Large intestine (tissue), 3 donors: Measurements from ENCODE around the gene RBM47. TPM values are rescaled to one million over a fixed set of nuclear protein-coding genes. Genes with fewer than 3 reads are reported as not detected.
A peak's percentile ranks its signal among the peaks of the same experiment; 100 is the strongest.
"Not testable (repeated sequence)": the region's sequence is repeated elsewhere in the genome, so short reads cannot be mapped to it uniquely, and the experiment has no call there.

ENCODE experiments used
- DNase-seq, 2 donors: peaks; one replicate each; pipeline versions ENCODE4 v3.0.0 to v3.0.0-alpha.2; 2013
- H3K27ac ChIP-seq: one replicate; pipeline ENCODE4 v1.5.1; 2013; ENCODE audit warnings: low read length
- H3K27me3 ChIP-seq: 2 replicates; pipeline ENCODE4 v1.6.1; 2013; ENCODE audit warnings: low read length; ENCODE audit not compliant: control insufficient read depth, insufficient read depth
- H3K36me3 ChIP-seq: 2 replicates; pipeline ENCODE4 v1.6.1; 2013; ENCODE audit warnings: low read length; ENCODE audit not compliant: control insufficient read depth, insufficient read depth
- H3K4me1 ChIP-seq: one replicate; pipeline ENCODE4 v1.6.1; 2013; ENCODE audit warnings: low read length; ENCODE audit not compliant: control insufficient read depth, insufficient read depth
- H3K4me3 ChIP-seq: one replicate; pipeline ENCODE4 v1.5.1; 2013; ENCODE audit warnings: low read length
- H3K9me3 ChIP-seq: one replicate; pipeline ENCODE4 v1.6.1; 2013; ENCODE audit warnings: mild to moderate bottlenecking, low read depth, low read length, moderate library complexity; ENCODE audit not compliant: control insufficient read depth
- WGBS: methylation state at CpG from one replicate; pipeline ENCODE4 v1.1.5; 2013; ENCODE audit warnings: low lambda C conversion rate; ENCODE audit not compliant: insufficient coverage; 5-methylcytosine and 5-hydroxymethylcytosine counted together
- polyA plus RNA-seq: library from polyadenylated mRNA; unstranded; fragments of 120-200 nt; gene quantifications from one replicate; pipeline ENCODE4 v1.2.1, GENCODE V29; 2013

Gene RBM47
- polyA plus RNA-seq, 1 donor, result 98.4 TPM

GRCh38 chr4:40656201-40656863 is 26.7 kb upstream of the RBM47 start:
- Histone ChIP-seq H3K27me3 (no peaks in the 10 kb centered on the region), H3K4me1 (no peaks in the 10 kb centered on the region), H3K36me3 (no peaks in the 10 kb centered on the region), H3K4me3 (no peak overlapping the region), H3K9me3 (no peaks in the 10 kb centered on the region), H3K27ac (no peak overlapping the region)
- 70% methylated on average over 2 of the region's 9 CpGs for WGBS
- no peak for DNase-seq

- WGBS, result no CpG with 5 or more reads among the region's 2 CpGs
- DNase-seq, result no peak
- H3K9me3 ChIP-seq, result no peaks in the 10 kb centered on the region
- H3K27ac ChIP-seq, result no peak overlapping the region
- H3K36me3 ChIP-seq, result no peaks in the 10 kb centered on the region
- H3K4me1 ChIP-seq, result peaks cover 14% of the 10 kb centered on the region
- no peaks in the 10 kb centered on the region for H3K27me3 ChIP-seq
- no peak overlapping the region for H3K4me3 ChIP-seq
These were observed 21.6 kb upstream of the RBM47 start for GRCh38 chr4:40651280-40651679.

- H3K4me3 ChIP-seq, result no peak overlapping the region
- no peaks in the 10 kb centered on the region for H3K27me3 ChIP-seq
- H3K4me1 ChIP-seq, result peaks cover 24% of the 10 kb centered on the region
- H3K27ac ChIP-seq, result peak overlapping the region; percentile 83
- WGBS, result 80% methylated on average over 1 of the region's 6 CpGs
- H3K36me3 ChIP-seq, result no peaks in the 10 kb centered on the region
- H3K9me3 ChIP-seq, result no peaks in the 10 kb centered on the region
- no peak for DNase-seq
These were observed 19.7 kb upstream of the RBM47 start for GRCh38 chr4:40649321-40649720.

- Histone ChIP-seq H3K27me3 (no peaks in the 10 kb centered on the region), H3K9me3 (no peaks in the 10 kb centered on the region), H3K4me3 (no peak overlapping the region), H3K36me3 (no peaks in the 10 kb centered on the region), H3K27ac (peak overlapping the region; percentile 83), H3K4me1 (peaks cover 24% of the 10 kb centered on the region)
- peak in 1 of 2 donors; percentile 43 for DNase-seq
- no CpG with 5 or more reads among the region's 9 CpGs for WGBS
These were observed 19.1 kb upstream of the RBM47 start for GRCh38 chr4:40648742-40649281.

GRCh38 chr4:40648131-40648530 is 18.5 kb upstream of the RBM47 start:
- DNase-seq, result peak; percentile 73 to 85
- Histone ChIP-seq H3K4me3 (no peak overlapping the region), H3K27me3 (no peaks in the 10 kb centered on the region), H3K4me1 (peaks cover 24% of the 10 kb centered on the region), H3K9me3 (no peaks in the 10 kb centered on the region), H3K27ac (peak overlapping the region; percentile 83), H3K36me3 (no peaks in the 10 kb centered on the region)

GRCh38 chr4:40645586-40645985 is 15.9 kb upstream of the RBM47 start:
- DNase-seq, result peak; percentile 69 to 87
- Histone ChIP-seq H3K36me3 (no peaks in the 10 kb centered on the region), H3K27me3 (no peaks in the 10 kb centered on the region), H3K27ac (peak overlapping the region; percentile 81), H3K4me3 (no peak overlapping the region), H3K9me3 (no peaks in the 10 kb centered on the region), H3K4me1 (peaks cover 24% of the 10 kb centered on the region)

GRCh38 chr4:40632080-40632479 is 2.4 kb upstream of the RBM47 start:
- H3K36me3 ChIP-seq, result no peaks in the 10 kb centered on the region
- no peak overlapping the region for H3K27ac ChIP-seq
- H3K9me3 ChIP-seq, result no peaks in the 10 kb centered on the region
- H3K4me3 ChIP-seq, result no peak overlapping the region
- peaks cover 2% of the 10 kb centered on the region for H3K27me3 ChIP-seq
- WGBS, result no CpG with 5 or more reads among the region's 5 CpGs
- peaks cover 8% of the 10 kb centered on the region for H3K4me1 ChIP-seq
- DNase-seq, result no peak

- H3K4me1 ChIP-seq, result peaks cover 12% of the 10 kb centered on the region
- peak overlapping the region; percentile 86 for H3K4me3 ChIP-seq
- peak overlapping the region; percentile 92 for H3K27ac ChIP-seq
- H3K27me3 ChIP-seq, result peaks cover 2% of the 10 kb centered on the region
- peak; percentile 34 to 71 for DNase-seq
- no CpG with 5 or more reads among the region's 41 CpGs for WGBS
- no peaks in the 10 kb centered on the region for H3K9me3 ChIP-seq
- H3K36me3 ChIP-seq, result no peaks in the 10 kb centered on the region
These were observed 814 bp upstream of the RBM47 start for GRCh38 chr4:40630335-40631021.

GRCh38 chr4:40628888-40629287 is 776 bp downstream of the RBM47 start:
- DNase-seq, result peak; percentile 43 to 74
- no peaks in the 10 kb centered on the region for H3K9me3 ChIP-seq
- H3K27me3 ChIP-seq, result peaks cover 2% of the 10 kb centered on the region
- H3K4me3 ChIP-seq, result peak overlapping the region; percentile 86
- H3K36me3 ChIP-seq, result no peaks in the 10 kb centered on the region
- 0% methylated on average over 2 of the region's 6 CpGs for WGBS
- H3K27ac ChIP-seq, result peak overlapping the region; percentile 92
- peaks cover 12% of the 10 kb centered on the region for H3K4me1 ChIP-seq

GRCh38 chr4:40628407-40628806 is 1.3 kb downstream of the RBM47 start:
- not testable (repeated sequence) for H3K27me3 ChIP-seq, H3K9me3 ChIP-seq, H3K36me3 ChIP-seq
- H3K4me1 ChIP-seq, result peaks cover 15% of the 10 kb centered on the region
- 17% methylated on average over 1 of the region's 6 CpGs for WGBS
- peak overlapping the region; percentile 29 for H3K27ac ChIP-seq
- peak in 1 of 2 donors; percentile 28 for DNase-seq
- peak overlapping the region; percentile 86 for H3K4me3 ChIP-seq
